ENCODE measurements around the gene MAML2. TPM values are rescaled to one million over a fixed set of nuclear protein-coding genes. Genes with fewer than 3 reads are reported as not detected.

MAML2 gene
- total RNA-seq, 4 donors from 2014 or later, result 19.0 to 36.4 (median 31.4) TPM

GRCh38 chr11:96318850-96319249 lies 24.1 kb downstream of the MAML2 start:
- intact Hi-C loops (cut with DNase I), result no loop called here
- no peaks in the 10 kb centered on the region for H3K27me3 ChIP-seq
- peaks cover 48 to 60% of the 10 kb centered on the region in 2 donors for H3K4me1 ChIP-seq
- no peak overlapping the region for H3K4me3 ChIP-seq (replicated peaks in 1 of 3)
- no peak for TF ChIP-seq POLR2A (IDR thresholded peaks at IDR 0.05)
- TF ChIP-seq, protein P1, sequence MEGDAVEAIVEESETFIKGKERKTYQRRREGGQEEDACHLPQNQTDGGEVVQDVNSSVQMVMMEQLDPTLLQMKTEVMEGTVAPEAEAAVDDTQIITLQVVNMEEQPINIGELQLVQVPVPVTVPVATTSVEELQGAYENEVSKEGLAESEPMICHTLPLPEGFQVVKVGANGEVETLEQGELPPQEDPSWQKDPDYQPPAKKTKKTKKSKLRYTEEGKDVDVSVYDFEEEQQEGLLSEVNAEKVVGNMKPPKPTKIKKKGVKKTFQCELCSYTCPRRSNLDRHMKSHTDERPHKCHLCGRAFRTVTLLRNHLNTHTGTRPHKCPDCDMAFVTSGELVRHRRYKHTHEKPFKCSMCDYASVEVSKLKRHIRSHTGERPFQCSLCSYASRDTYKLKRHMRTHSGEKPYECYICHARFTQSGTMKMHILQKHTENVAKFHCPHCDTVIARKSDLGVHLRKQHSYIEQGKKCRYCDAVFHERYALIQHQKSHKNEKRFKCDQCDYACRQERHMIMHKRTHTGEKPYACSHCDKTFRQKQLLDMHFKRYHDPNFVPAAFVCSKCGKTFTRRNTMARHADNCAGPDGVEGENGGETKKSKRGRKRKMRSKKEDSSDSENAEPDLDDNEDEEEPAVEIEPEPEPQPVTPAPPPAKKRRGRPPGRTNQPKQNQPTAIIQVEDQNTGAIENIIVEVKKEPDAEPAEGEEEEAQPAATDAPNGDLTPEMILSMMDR (IDR thresholded peaks at IDR 0.05), result no peak
- peak overlapping the region in 1 of 3 donors; percentile 34 for H3K27ac ChIP-seq
- H3K9me3 ChIP-seq, result no peaks in the 10 kb centered on the region
- no peaks in the 10 kb centered on the region for H3K36me3 ChIP-seq
- WGBS, 2 donors, result 88 to 95% methylated on average over 3 of the region's 3 CpGs
- DNase-seq, result no peak

GRCh38 chr11:96318399-96318798 lies 24.6 kb downstream of the MAML2 start:
- peaks cover 53 to 65% of the 10 kb centered on the region in 2 donors for H3K4me1 ChIP-seq
- no peaks in the 10 kb centered on the region for H3K36me3 ChIP-seq
- intact Hi-C loops (cut with DNase I), result no loop called here
- WGBS, 2 donors, result 74 to 78% methylated on average over 1 of the region's 1 CpG
- H3K9me3 ChIP-seq, result no peaks in the 10 kb centered on the region
- peak overlapping the region in 1 of 3 donors; percentile 34 for H3K27ac ChIP-seq
- TF ChIP-seq, protein P1 (IDR thresholded peaks at IDR 0.05), result no peak
- TF ChIP-seq POLR2A (IDR thresholded peaks at IDR 0.05), result no peak
- H3K27me3 ChIP-seq, result no peaks in the 10 kb centered on the region
- no peak for DNase-seq
- no peak overlapping the region for H3K4me3 ChIP-seq (replicated peaks in 1 of 3)

GRCh38 chr11:96317985-96318384 lies 25.0 kb downstream of the MAML2 start:
- Histone ChIP-seq H3K4me3 (replicated peaks in 1 of 3) (no peak overlapping the region), H3K9me3 (no peaks in the 10 kb centered on the region), H3K27me3 (no peaks in the 10 kb centered on the region), H3K4me1 (peaks cover 57 to 69% of the 10 kb centered on the region in 2 donors), H3K36me3 (no peaks in the 10 kb centered on the region), H3K27ac (peak overlapping the region in 2 of 3 donors; percentile 7 to 37)
- WGBS, 2 donors, result 92 to 94% methylated on average over 2 of the region's 2 CpGs
- intact Hi-C loops (cut with DNase I), result no loop called here
- TF ChIP-seq POLR2A (IDR thresholded peaks at IDR 0.05), result no peak
- TF ChIP-seq, protein P1 (IDR thresholded peaks at IDR 0.05), result no peak
- DNase-seq, result no peak

- no peaks in the 10 kb centered on the region for H3K9me3 ChIP-seq
- intact Hi-C loops (cut with DNase I), result no loop called here
- H3K27ac ChIP-seq, result peak overlapping the region in 2 of 3 donors; percentile 10 to 37
- H3K36me3 ChIP-seq, result no peaks in the 10 kb centered on the region
- TF ChIP-seq, protein P1 (IDR thresholded peaks at IDR 0.05), result no peak
- no peak for TF ChIP-seq POLR2A (IDR thresholded peaks at IDR 0.05)
- WGBS, 2 donors, result 78 to 83% methylated on average over 2 of the region's 2 CpGs
- H3K4me1 ChIP-seq, result peaks cover 60 to 73% of the 10 kb centered on the region in 2 donors
- H3K27me3 ChIP-seq, result no peaks in the 10 kb centered on the region
- no peak overlapping the region for H3K4me3 ChIP-seq (replicated peaks in 1 of 3)
- no peak for DNase-seq
Observed at GRCh38 chr11:96317571-96317970, 25.4 kb downstream of the MAML2 start.

DNA sequence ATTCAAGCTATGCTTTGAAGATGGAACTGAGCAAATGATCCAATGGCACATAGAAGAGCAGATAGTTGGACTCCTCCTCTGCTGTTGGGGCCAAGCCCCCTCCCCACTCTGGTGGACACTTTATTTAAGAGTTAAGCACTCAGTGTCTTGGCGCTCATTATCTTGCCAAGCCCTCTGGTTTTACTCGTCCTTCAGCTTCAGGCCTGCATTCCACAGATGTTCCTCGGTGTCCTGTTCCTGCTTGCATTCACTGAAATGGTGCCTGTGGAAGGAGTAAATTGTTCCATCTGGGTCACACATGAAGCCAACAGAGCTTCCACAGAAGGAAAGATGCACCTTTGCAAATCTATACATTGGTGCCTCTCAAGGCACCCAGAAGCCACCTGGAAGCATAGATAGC lies 26.1 kb downstream of the MAML2 start:
- Histone ChIP-seq H3K4me1 (peaks cover 56 to 73% of the 10 kb centered on the region in 2 donors), H3K27me3 (no peaks in the 10 kb centered on the region), H3K36me3 (no peaks in the 10 kb centered on the region), H3K27ac (peak overlapping the region in 1 of 3 donors; percentile 19), H3K4me3 (replicated peaks in 1 of 3) (no peak overlapping the region), H3K9me3 (no peaks in the 10 kb centered on the region)
- no peak for DNase-seq
- WGBS, 2 donors, result 84 to 86% methylated on average over 3 of the region's 3 CpGs
- intact Hi-C loops (cut with DNase I), result no loop called here
- no peak for TF ChIP-seq POLR2A (IDR thresholded peaks at IDR 0.05)
- TF ChIP-seq, protein P1 (IDR thresholded peaks at IDR 0.05), result no peak
